ENCODE results near the gene CA11. TPM values are rescaled to one million over a fixed set of nuclear protein-coding genes. Genes with fewer than 3 reads are reported as not detected.

CA11 gene
- total RNA-seq, 1 experiment from 2014 or later, result 38.2 TPM

DNA sequence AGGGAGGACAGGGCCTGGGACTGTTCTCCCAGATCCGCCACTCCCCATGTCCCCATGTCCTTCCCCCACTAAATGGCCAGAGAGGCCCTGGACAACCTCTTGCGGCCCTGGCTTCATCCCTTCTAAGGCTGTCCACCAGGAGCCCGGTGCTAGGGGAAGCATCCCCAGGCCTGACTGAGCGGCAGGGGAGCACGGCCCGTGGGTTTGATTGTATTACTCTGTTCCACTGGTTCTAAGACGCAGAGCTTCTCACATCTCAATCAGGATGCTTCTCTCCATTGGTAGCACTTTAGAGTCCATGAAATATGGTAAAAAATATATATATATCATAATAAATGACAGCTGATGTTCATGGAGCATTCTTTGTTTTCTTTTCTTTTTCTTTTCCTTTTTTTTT lies 38.6 kb downstream of the CA11 start:
- Histone ChIP-seq H3K27me3 (replicated peaks; ENCODE audit: insufficient read depth, low read depth, low read length, poor library complexity) (no peaks in the 10 kb centered on the region), H3K4me3 (ENCODE audit: low read depth, low read length, poor library complexity, severe bottlenecking) (no peak overlapping the region), H3K36me3 (ENCODE audit: insufficient read depth, low read length, poor library complexity, severe bottlenecking) (no peaks in the 10 kb centered on the region), H3K4me1 (ENCODE audit: insufficient read depth, low read length, poor library complexity, severe bottlenecking) (no peaks in the 10 kb centered on the region), H3K9me3 (ENCODE audit: low read depth, low read length, poor library complexity, severe bottlenecking) (no peaks in the 10 kb centered on the region), H3K27ac (ENCODE audit: low read depth, low read length, poor library complexity, severe bottlenecking) (no peak overlapping the region)
- ChIA-PET POLR2A (ENCODE audit: low non-redundant PET) (no interaction called here), CTCF (interaction anchor here (1.4 to 2.0 kb wide), 2 partner anchors 12 to 23 kb away, joined by 3 to 10 read pairs; partner anchors contain the start of genes RPL18 and SPHK2)
- TF ChIP-seq, protein P1, sequence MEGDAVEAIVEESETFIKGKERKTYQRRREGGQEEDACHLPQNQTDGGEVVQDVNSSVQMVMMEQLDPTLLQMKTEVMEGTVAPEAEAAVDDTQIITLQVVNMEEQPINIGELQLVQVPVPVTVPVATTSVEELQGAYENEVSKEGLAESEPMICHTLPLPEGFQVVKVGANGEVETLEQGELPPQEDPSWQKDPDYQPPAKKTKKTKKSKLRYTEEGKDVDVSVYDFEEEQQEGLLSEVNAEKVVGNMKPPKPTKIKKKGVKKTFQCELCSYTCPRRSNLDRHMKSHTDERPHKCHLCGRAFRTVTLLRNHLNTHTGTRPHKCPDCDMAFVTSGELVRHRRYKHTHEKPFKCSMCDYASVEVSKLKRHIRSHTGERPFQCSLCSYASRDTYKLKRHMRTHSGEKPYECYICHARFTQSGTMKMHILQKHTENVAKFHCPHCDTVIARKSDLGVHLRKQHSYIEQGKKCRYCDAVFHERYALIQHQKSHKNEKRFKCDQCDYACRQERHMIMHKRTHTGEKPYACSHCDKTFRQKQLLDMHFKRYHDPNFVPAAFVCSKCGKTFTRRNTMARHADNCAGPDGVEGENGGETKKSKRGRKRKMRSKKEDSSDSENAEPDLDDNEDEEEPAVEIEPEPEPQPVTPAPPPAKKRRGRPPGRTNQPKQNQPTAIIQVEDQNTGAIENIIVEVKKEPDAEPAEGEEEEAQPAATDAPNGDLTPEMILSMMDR (conservative IDR thresholded peaks at IDR 0.05; ENCODE audit: low read depth, low read length), result no peak
- no peak for TF ChIP-seq EZH2 (IDR thresholded peaks at IDR 0.05; ENCODE audit: borderline replicate concordance, low read depth, low read length, poor library complexity, severe bottlenecking)
- BruUV-seq (replicated peaks), result no TSS peak
- DNase-seq (ENCODE audit: low spot score), result no peak
- intact Hi-C loops (cut with micrococcal nuclease; ENCODE audit: unreplicated experiment), result no loop called here

DNA sequence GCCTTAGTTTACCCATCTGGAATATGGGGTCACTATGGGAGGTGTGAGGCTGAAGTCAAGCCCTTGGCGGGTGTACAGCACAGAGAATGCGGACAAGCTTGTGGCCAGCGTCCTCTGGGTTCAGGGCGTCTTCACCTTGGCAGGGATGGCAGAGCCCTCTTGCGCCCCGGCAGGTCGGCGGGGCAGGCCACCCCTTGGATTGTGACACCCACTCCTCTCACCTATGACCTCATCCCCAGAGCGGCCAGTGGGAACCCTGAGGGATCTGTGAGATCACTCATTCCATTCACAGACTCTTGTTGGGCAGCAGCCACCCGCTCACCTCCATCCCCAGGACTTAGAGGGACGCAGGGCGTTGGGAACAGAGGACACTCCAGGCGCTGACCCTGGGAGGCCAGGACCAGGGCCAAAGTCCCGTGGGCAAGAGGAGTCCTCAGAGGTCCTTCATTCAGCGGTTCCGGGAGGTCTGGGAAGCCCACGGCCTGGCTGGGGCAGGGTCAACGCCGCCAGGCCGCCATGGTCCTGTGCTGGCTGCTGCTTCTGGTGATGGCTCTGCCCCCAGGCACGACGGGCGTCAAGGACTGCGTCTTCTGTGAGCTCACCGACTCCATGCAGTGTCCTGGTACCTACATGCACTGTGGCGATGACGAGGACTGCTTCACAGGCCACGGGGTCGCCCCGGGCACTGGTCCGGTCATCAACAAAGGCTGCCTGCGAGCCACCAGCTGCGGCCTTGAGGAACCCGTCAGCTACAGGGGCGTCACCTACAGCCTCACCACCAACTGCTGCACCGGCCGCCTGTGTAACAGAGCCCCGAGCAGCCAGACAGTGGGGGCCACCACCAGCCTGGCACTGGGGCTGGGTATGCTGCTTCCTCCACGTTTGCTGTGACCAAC lies 39.3 kb downstream of the CA11 start, which contains the start of gene SPACA4:
Gene SPACA4 (plus strand): TSS at position 280 of the 896 bp plus-strand sequence. CDS start 237 bp downstream, at position 517.
- Histone ChIP-seq H3K4me1 (ENCODE audit: insufficient read depth, low read length, poor library complexity, severe bottlenecking) (no peaks in the 10 kb centered on the region), H3K9me3 (ENCODE audit: low read depth, low read length, poor library complexity, severe bottlenecking) (no peaks in the 10 kb centered on the region), H3K36me3 (ENCODE audit: insufficient read depth, low read length, poor library complexity, severe bottlenecking) (no peaks in the 10 kb centered on the region), H3K27ac (ENCODE audit: low read depth, low read length, poor library complexity, severe bottlenecking) (no peak within 1 kb of the TSS), H3K27me3 (replicated peaks; ENCODE audit: insufficient read depth, low read depth, low read length, poor library complexity) (no peaks in the 10 kb centered on the region), H3K4me3 (ENCODE audit: low read depth, low read length, poor library complexity, severe bottlenecking) (no peak within 1 kb of the TSS)
- POLR2A ChIA-PET (ENCODE audit: low non-redundant PET), result no interaction called here
- CTCF ChIA-PET, result interaction anchor here (1.4 kb wide), 1 partner anchor 13 kb away, joined by 3 read pairs; the partner anchor contains the start of genes RPL18 and SPHK2
- no TSS peak for BruUV-seq (replicated peaks)
- intact Hi-C loops (cut with micrococcal nuclease; ENCODE audit: unreplicated experiment), result no loop called here
- TF ChIP-seq, protein P1 (conservative IDR thresholded peaks at IDR 0.05; ENCODE audit: low read depth, low read length), result no peak
- no peak for TF ChIP-seq EZH2 (IDR thresholded peaks at IDR 0.05; ENCODE audit: borderline replicate concordance, low read depth, low read length, poor library complexity, severe bottlenecking)
- no peak for DNase-seq (ENCODE audit: low spot score)

DNA sequence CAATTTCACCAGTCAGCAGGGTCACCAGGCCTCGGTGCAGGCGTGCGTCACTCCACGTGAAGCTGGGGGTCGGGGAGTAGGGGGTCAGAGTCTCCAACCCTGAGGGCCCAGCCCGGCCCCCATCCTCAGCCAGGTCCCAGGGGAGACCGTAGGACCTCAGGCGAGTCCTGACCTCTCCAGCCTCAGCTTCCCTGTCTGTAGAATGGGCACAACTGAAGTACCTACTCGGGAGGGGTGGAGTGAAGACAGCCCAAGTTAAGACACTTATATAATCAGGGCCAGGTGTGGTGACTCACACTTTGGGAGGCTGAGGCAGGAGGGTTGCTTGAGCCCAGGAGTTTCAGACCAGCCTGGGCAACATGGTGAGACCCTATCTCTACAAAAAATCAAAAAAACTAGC lies 42.1 kb downstream of the CA11 start:
- intact Hi-C loops (cut with micrococcal nuclease; ENCODE audit: unreplicated experiment), result no loop called here
- BruUV-seq (replicated peaks), result no TSS peak
- POLR2A ChIA-PET (ENCODE audit: low non-redundant PET), result no interaction called here
- no peaks in the 10 kb centered on the region for H3K36me3 ChIP-seq (ENCODE audit: insufficient read depth, low read length, poor library complexity, severe bottlenecking)
- TF ChIP-seq, protein P1 (conservative IDR thresholded peaks at IDR 0.05; ENCODE audit: low read depth, low read length), result no peak
- H3K27me3 ChIP-seq (replicated peaks; ENCODE audit: insufficient read depth, low read depth, low read length, poor library complexity), result no peaks in the 10 kb centered on the region
- no peak overlapping the region for H3K27ac ChIP-seq (ENCODE audit: low read depth, low read length, poor library complexity, severe bottlenecking)
- no peak for DNase-seq (ENCODE audit: low spot score)
- no peak overlapping the region for H3K4me3 ChIP-seq (ENCODE audit: low read depth, low read length, poor library complexity, severe bottlenecking)
- CTCF ChIA-PET, result no interaction called here
- no peaks in the 10 kb centered on the region for H3K4me1 ChIP-seq (ENCODE audit: insufficient read depth, low read length, poor library complexity, severe bottlenecking)
- H3K9me3 ChIP-seq (ENCODE audit: low read depth, low read length, poor library complexity, severe bottlenecking), result no peaks in the 10 kb centered on the region

All from A673 (cell line).